AG09309 (cell line): ENCODE results near the gene RPS26.
"Not testable (repeated sequence)": the region's sequence is repeated elsewhere in the genome, so short reads cannot be mapped to it uniquely, and the experiment has no call there.

Experiments used
- DNase-seq: peaks from one replicate; pipeline ENCODE4 v3.0.0-alpha.2; 2010; ENCODE audit warnings: low read depth
- H3K4me3 ChIP-seq: 2 replicates; pipeline ENCODE4 v1.5.1; 2011; ENCODE audit warnings: mild to moderate bottlenecking, low read depth, low read length, moderate library complexity; ENCODE audit not compliant: control insufficient read depth
- CTCF ChIP-seq: IDR thresholded peaks from 2 replicates; pipeline ENCODE4 v1.5.1; 2011; ENCODE audit warnings: mild to moderate bottlenecking, low read depth, low read length, inconsistent platforms; ENCODE audit not compliant: insufficient read depth, control insufficient read depth; ENCODE audit errors: missing control alignments

RPS26 gene

DNA sequence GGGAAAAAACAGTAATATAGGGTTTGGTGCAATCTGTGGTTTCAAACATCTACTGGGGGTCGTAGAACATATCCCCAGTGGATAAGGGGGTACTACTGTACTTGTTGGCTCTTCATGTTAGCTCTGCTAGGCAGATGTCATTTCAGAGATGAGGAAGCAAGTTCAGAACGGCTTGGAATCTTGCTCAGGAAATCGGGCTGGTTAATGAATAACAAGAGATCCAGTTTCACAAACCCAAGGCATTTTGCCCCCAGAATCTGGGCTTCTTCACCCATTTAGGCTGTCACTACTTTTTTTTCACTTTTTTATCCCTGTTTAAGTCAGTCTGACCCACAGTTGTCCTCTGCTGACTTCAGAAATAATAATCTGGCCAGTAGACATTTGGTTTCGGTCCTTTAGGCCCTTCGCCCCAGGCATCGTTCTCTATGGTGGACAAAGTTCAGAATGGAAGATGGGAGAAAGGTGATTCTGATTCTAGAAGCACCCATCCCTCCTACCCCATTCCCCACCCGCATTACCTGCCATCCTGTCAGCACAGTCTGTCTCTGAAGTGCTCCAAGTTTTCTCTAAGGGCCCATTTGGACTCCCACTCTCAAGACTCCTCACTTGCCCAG lies 40.1 kb upstream of the RPS26 start:
- no peak for TF ChIP-seq CTCF
- no peak for DNase-seq
- no peak overlapping the region for H3K4me3 ChIP-seq

DNA sequence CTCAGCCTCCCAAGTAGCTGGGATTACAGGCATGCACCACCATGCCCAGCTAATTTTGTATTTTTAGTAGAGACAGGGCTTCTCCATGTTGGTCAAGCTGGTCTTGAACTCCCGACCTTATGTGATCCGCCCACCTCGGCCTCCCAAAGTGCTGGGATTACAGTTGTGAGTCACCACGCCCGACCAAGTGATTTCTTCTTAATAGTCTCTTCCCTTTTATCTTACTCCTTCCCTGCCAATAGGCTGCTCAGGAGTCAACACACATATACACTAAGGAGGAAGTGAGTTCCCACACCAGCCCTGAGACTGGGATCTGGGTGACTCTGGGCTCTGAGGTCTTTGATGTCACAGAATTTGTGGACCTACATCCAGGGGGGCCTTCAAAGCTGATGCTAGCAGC lies 38.3 kb upstream of the RPS26 start:
- not testable (repeated sequence) for DNase-seq, H3K4me3 ChIP-seq

DNA sequence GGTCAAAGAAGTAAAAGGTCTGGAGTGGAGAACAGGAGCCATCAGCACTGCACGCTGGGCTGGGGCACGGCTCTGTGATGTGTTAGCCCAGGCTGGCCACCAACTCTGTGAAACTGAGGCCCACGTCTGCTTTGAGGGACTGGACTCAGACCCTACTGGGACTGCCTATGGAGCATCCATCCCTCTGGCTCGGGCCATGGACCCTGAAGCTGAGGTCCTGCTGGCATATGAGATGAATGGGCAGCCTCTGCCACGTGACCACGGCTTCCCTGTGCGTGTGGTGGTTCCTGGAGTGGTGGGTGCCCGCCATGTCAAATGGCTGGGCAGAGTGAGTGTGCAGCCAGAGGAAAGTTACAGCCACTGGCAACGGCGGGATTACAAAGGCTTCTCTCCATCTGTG lies 37.5 kb upstream of the RPS26 start:
- no peak overlapping the region for H3K4me3 ChIP-seq
- no peak for DNase-seq
- no peak for TF ChIP-seq CTCF

- TF ChIP-seq CTCF = no peak
- no peak for DNase-seq
- peak overlapping the region; percentile 77 for H3K4me3 ChIP-seq
Observed at GRCh38 chr12:56007564-56008559, 33.9 kb upstream of the RPS26 start.

DNA sequence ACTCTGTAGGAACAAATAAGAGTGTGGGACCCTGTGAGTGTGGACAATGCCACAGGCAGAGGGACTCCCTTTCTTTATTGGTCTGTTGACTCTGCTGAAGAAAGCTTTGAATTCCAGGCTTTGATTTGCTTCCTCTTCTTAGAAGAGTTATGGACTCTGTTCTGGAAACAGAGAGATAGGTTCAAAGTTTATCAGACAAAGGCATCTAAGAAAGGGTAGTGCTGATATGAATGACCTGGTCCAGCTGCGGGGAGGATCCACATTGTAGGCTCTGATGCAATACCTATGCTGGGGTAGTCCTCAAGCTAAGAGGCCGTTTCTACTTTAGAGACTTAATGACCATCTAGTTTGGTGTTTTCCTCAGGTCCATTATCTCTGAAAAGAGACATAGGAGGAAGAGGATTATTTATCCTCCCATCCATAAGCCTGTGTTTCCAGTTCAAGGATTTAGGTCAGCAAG lies 31.6 kb upstream of the RPS26 start:
- TF ChIP-seq CTCF = no peak
- DNase-seq = no peak
- no peak overlapping the region for H3K4me3 ChIP-seq

- no peak for TF ChIP-seq CTCF
- no peak for DNase-seq
- H3K4me3 ChIP-seq = no peak overlapping the region
Observed at GRCh38 chr12:56011509-56012090, 30.1 kb upstream of the RPS26 start.

DNA sequence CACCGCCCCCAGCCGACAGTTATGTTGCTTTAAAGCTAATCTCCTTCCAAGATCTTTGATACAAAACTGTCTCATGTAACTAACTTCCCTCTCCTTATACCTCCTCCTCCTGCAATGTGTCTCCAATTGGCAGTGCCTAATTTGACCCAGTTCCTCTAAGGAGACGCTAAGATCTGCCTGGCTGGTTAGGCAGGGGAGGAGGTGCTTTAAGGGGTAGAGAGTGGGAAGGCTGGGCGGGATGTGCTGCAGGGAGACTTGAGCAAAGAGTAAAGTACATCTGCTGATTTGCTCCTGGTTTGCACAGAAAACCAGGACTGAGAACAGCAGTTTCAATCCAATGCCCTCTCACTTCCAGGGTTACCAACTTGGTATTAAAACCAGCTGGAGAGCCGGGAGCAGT lies 28.2 kb upstream of the RPS26 start:
- no peak for DNase-seq
- H3K4me3 ChIP-seq = no peak overlapping the region
- no peak for TF ChIP-seq CTCF
